HepG2 (cell line): ENCODE data around the gene COL5A1. TPM values are rescaled to one million over a fixed set of nuclear protein-coding genes. Genes with fewer than 3 reads are reported as not detected.

Experiments
- ATAC-seq: fragments of 200-7000 bp; cut with Tn5 transposase; 3 replicates; pipeline ENCODE4 v1.9.1; 2020; ENCODE audit warnings: mild to moderate bottlenecking, moderate library complexity
- BruUV-seq: library from RNA; stranded (reverse); fragments of 400-500 nt; replicated peaks from 2 replicates; lab custom pipeline; 2021; lab: Mats Ljungman, UMichigan
- CTCF ChIA-PET: fragments of 300-600 bp; formaldehyde crosslinking; extraction: SDS; loops from one replicate; lab custom pipeline; 2021; ENCODE audit warnings: low total read pairs, inconsistent platforms, low intra/inter-chr PET ratio; lab: Yijun Ruan, JAX
- POLR2A ChIA-PET: fragments of 350-600 bp; sonication (Branson Sonifier 250); formaldehyde crosslinking; loops from one replicate; lab custom pipeline; 2020; ENCODE audit warnings: antibody characterized with exemption, inconsistent platforms; lab: Yijun Ruan, JAX
- DNase-seq: peaks from one replicate; pipeline ENCODE4 v3.0.0-alpha.2; 2015; ENCODE audit warnings: low spot score
- FAIRE-seq: peaks from 3 replicates; lab custom pipeline; 2011; peaks lifted over from hg19 to GRCh38; lab: Jason Lieb, UNC
- H2AFZ ChIP-seq: one replicate; pipeline ENCODE4 v1.6.1; 2011; ENCODE audit warnings: low read length, inconsistent platforms
- H3K27ac ChIP-seq: fragments of 300-600 bp; 3 replicates; pipeline ENCODE4 v1.8.0; 2011; ENCODE audit warnings: mixed run types, mild to moderate bottlenecking, mixed read lengths, low read length, inconsistent platforms; ENCODE audit not compliant: insufficient read depth; ENCODE audit errors: extremely low read length
- H3K27me3 ChIP-seq, 2 experiments: fragments of 200-600 bp in 1 of 2; 2 replicates in 1 of 2; 3 replicates in 1 of 2; pipeline versions ENCODE4 v1.6.0 to v1.8.0; 2011; ENCODE audit warnings: low read length in 2 of 2, mild to moderate bottlenecking in 2 of 2, moderate library complexity in 2 of 2, inconsistent platforms in 1 of 2; ENCODE audit not compliant: insufficient read depth in 2 of 2, control insufficient read depth in 1 of 2
- H3K36me3 ChIP-seq, 2 experiments: fragments of 200-600 bp in 1 of 2; replicated peaks in 1 of 2; 2 replicates in 1 of 2; 3 replicates in 1 of 2; pipeline versions ENCODE4 v1.5.1 to v1.8.0; 2011; ENCODE audit warnings: low read length in 2 of 2, inconsistent platforms in 1 of 2; ENCODE audit not compliant: insufficient read depth in 2 of 2, control insufficient read depth in 1 of 2
- H3K4me1 ChIP-seq: 2 replicates; pipeline ENCODE4 v1.5.1; 2012; ENCODE audit warnings: low read length, inconsistent platforms; ENCODE audit not compliant: insufficient read depth
- H3K4me2 ChIP-seq: 2 replicates; pipeline ENCODE4 v1.6.0; 2011; ENCODE audit warnings: low read depth, low read length, inconsistent platforms
- H3K4me3 ChIP-seq, 3 experiments: fragments of 200-600 bp in 1 of 3; sonication (generic), shearing (Covaris generic) in 1 of 3; replicated peaks in 1 of 3; 2 replicates each; pipeline ENCODE4 v1.5.1; 2011 to 2016; ENCODE audit warnings: low read length in 3 of 3, inconsistent platforms in 2 of 3, low read depth in 2 of 3, mild to moderate bottlenecking in 2 of 3, control low read depth in 1 of 3, mixed read lengths in 1 of 3; ENCODE audit not compliant: insufficient read depth in 1 of 3
- H3K79me2 ChIP-seq: one replicate; pipeline ENCODE4 v1.6.1; 2011; ENCODE audit warnings: low read length, inconsistent platforms; ENCODE audit not compliant: insufficient read depth
- H3K9ac ChIP-seq: 2 replicates; pipeline ENCODE4 v1.6.0; 2011; ENCODE audit warnings: mild to moderate bottlenecking, low read depth, low read length, inconsistent platforms; ENCODE audit not compliant: insufficient read depth
- H3K9me3 ChIP-seq: 2 replicates; pipeline ENCODE4 v1.5.1; 2012; ENCODE audit warnings: mild to moderate bottlenecking, low read length
- H4K20me1 ChIP-seq: 2 replicates; pipeline ENCODE4 v1.6.0; 2011; ENCODE audit warnings: inconsistent platforms, mild to moderate bottlenecking, low read length, moderate library complexity; ENCODE audit not compliant: insufficient read depth
- AGO1 ChIP-seq: fragments of 200-400 bp; formaldehyde crosslinking; IDR thresholded peaks from 2 replicates; pipeline ENCODE4 v1.6.1; 2017; ENCODE audit warnings: mild to moderate bottlenecking, low read depth, low read length, moderate library complexity; ENCODE audit not compliant: poor library complexity, severe bottlenecking
- ELF1 ChIP-seq: sonication (generic); formaldehyde crosslinking; IDR thresholded peaks from 2 replicates; pipeline ENCODE4 v1.4.0; 2020; ENCODE audit warnings: missing genetic modification reagents
- EZH2 ChIP-seq: conservative IDR thresholded peaks from 2 replicates; pipeline ENCODE4 v1.6.1; 2012; ENCODE audit warnings: mild to moderate bottlenecking, low read depth, low read length, moderate library complexity
- JARID2 ChIP-seq: sonication (generic); formaldehyde crosslinking; IDR thresholded peaks from 2 replicates; pipeline ENCODE4 v1.8.1; 2023; ENCODE audit warnings: missing genetic modification reagents, inconsistent platforms; ENCODE audit not compliant: insufficient replicate concordance
- KDM6A ChIP-seq: IDR thresholded peaks from 2 replicates; pipeline ENCODE4 v1.6.1; 2016; ENCODE audit warnings: low read depth
- KMT2A ChIP-seq: sonication (generic); formaldehyde crosslinking; IDR thresholded peaks from 2 replicates; pipeline ENCODE4 v1.4.0; 2020; ENCODE audit warnings: missing genetic modification reagents
- MTA1 ChIP-seq: sonication (generic); formaldehyde crosslinking; IDR thresholded peaks from 2 replicates; pipeline ENCODE4 v1.4.0; 2020; ENCODE audit warnings: missing genetic modification reagents, mild to moderate bottlenecking, borderline replicate concordance
- NCOA5 ChIP-seq: sonication (generic); formaldehyde crosslinking; IDR thresholded peaks from 2 replicates; pipeline ENCODE4 v1.4.0; 2020; ENCODE audit warnings: missing genetic modification reagents
- PRMT3 ChIP-seq: sonication (generic); formaldehyde crosslinking; IDR thresholded peaks from 2 replicates; pipeline ENCODE4 v1.8.1; 2022; ENCODE audit warnings: low read depth, mild to moderate bottlenecking, moderate library complexity, missing genetic modification reagents, borderline replicate concordance
- ZBTB42 ChIP-seq: sonication (generic); formaldehyde crosslinking; IDR thresholded peaks from 2 replicates; pipeline ENCODE4 v1.5.0; 2020; ENCODE audit warnings: mild to moderate bottlenecking, missing genetic modification reagents
- ZNF253 ChIP-seq: sonication (generic); formaldehyde crosslinking; IDR thresholded peaks from 2 replicates; pipeline ENCODE4 v1.8.0; 2022; ENCODE audit warnings: mild to moderate bottlenecking, missing genetic modification reagents, borderline replicate concordance
- ZNF337 ChIP-seq: sonication (generic); formaldehyde crosslinking; IDR thresholded peaks from 2 replicates; pipeline ENCODE4 v1.5.1; 2020; ENCODE audit warnings: missing genetic modification reagents, low read depth, mild to moderate bottlenecking, borderline replicate concordance
- ZNF605 ChIP-seq: sonication (generic); formaldehyde crosslinking; IDR thresholded peaks from 2 replicates; pipeline ENCODE4 v1.8.0; 2022; ENCODE audit warnings: mild to moderate bottlenecking, missing genetic modification reagents
- WGBS: methylation state at CpG from one replicate; pipeline ENCODE4 v1.1.6; 2017; ENCODE audit warnings: low lambda C conversion rate; 5-methylcytosine and 5-hydroxymethylcytosine counted together
- in situ Hi-C: cut with HindIII; loops from 2 replicates; pipeline ENCODE4 v1.10.0; 2017; ENCODE audit warnings: low pct_unique_long_range_greater_than_20kb; ENCODE audit not compliant: extremely low pct_ligation_motif_present
- intact Hi-C: fragments of 100-400 bp; cut with micrococcal nuclease; formaldehyde crosslinking; loops from one replicate; pipeline ENCODE4 v1.10.0; 2022; ENCODE audit not compliant: unreplicated experiment
- polyA plus RNA-seq, 8 experiments: library from polyadenylated mRNA; depleted of rRNA in 3 of 8; stranded (reverse) in 7 of 8; unstranded in 1 of 8; fragments of >200 nt; fragmentation: Illumina TruSeq in 4 of 8; extraction: Trizol in 4 of 8; gene quantifications; 2 replicates each; pipeline versions ENCODE4 v1.2.1 to v1.2.3, GENCODE V29; 2011 to 2016; ENCODE audit warnings: low read depth in 4 of 8, missing spikeins in 1 of 8, mixed read lengths in 1 of 8; ENCODE audit not compliant: insufficient read depth in 1 of 8
- total RNA-seq, 5 experiments: library from RNA; depleted of rRNA; stranded (reverse); fragments of >200 nt; fragmentation: Illumina TruSeq; extraction: Trizol; gene quantifications; 2 replicates each; pipeline ENCODE4 v1.2.3, GENCODE V29; 2016; ENCODE audit warnings: low read depth in 1 of 5
- TF ChIP-seq, protein P1 (sequence below): sonication (generic); formaldehyde crosslinking; IDR thresholded peaks from 2 replicates; pipeline ENCODE4 v1.4.0; 2020; ENCODE audit warnings: missing genetic modification reagents; ENCODE audit errors: not compliant biosample characterization
- TF ChIP-seq, protein P2 (sequence below): sonication (generic); formaldehyde crosslinking; IDR thresholded peaks from 2 replicates; pipeline ENCODE4 v1.8.0; 2022; ENCODE audit warnings: missing genetic modification reagents, mild to moderate bottlenecking, moderate library complexity, borderline replicate concordance
- TF ChIP-seq, protein P3 (sequence below): sonication (generic); formaldehyde crosslinking; IDR thresholded peaks from 2 replicates; pipeline ENCODE4 v1.5.1; 2020; ENCODE audit warnings: missing genetic modification reagents, mild to moderate bottlenecking, borderline replicate concordance
- TF ChIP-seq, protein P4 (sequence below), 2 experiments: fragments of 450-650 bp in 1 of 2; sonication (generic) in 1 of 2; formaldehyde crosslinking; IDR thresholded peaks; 2 replicates each; pipeline versions ENCODE4 v1.5.0 to v1.8.0; 2020 to 2022; ENCODE audit warnings: mild to moderate bottlenecking in 1 of 2, missing genetic modification reagents in 1 of 2

Gene COL5A1
- total and polyA plus RNA-seq, 2 of the 13 experiments (the other 11 are each of a cell fraction or from before 2014, with no cell fraction given), result not detected

DNA sequence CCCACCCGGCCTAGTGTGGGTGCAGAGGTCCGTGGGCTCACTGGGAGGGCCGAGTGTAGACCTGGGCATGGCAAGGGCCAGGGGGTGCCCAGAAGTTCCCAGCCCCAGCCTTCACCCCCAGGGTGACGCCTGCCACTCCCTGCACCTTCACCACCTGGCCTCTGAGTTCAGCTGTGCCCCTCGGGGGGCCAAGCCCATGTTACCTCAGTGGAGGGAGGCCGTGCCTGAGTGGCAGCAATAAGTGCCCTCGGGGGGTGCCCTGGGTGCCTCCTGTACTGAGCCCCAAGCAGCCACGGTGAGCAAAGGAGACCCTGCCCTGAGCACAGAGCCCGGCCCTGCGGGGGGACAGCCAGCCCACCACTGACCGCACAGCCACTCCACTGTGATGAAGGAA lies 228.7 kb downstream of the COL5A1 start:
- Histone ChIP-seq H3K4me2 (no peak overlapping the region), H3K79me2 (no peaks in the 10 kb centered on the region), H3K27ac (no peak overlapping the region), H3K9me3 (no peaks in the 10 kb centered on the region), H3K36me3 (no peaks in the 10 kb centered on the region), H4K20me1 (no peaks in the 10 kb centered on the region), H3K4me3 (no peak overlapping the region), H3K9ac (no peak overlapping the region), H3K4me1 (no peaks in the 10 kb centered on the region), H2AFZ (no peak overlapping the region), H3K27me3 (peaks cover 2 to 27% of the 10 kb centered on the region in 2 experiments; a peak in 2 of 5 replicates)
- no peak for FAIRE-seq
- ATAC-seq, result no peak; the same call in 2 of the 3 replicates
- ChIA-PET POLR2A (no interaction called here), CTCF (no interaction called here)
- in situ Hi-C loops (no loop called here), intact Hi-C loops (no loop called here)
- TF ChIP-seq KMT2A (CRISPR knock-in tag) (no peak), JARID2 (CRISPR knock-in tag) (no peak), ZNF605 (CRISPR knock-in tag) (no peak), EZH2 (no peak), MTA1 (CRISPR knock-in tag) (no peak), PRMT3 (CRISPR knock-in tag) (no peak), NCOA5 (CRISPR knock-in tag) (no peak), ZBTB42 (CRISPR knock-in tag) (no peak), ZNF337 (CRISPR knock-in tag) (no peak), ELF1 (CRISPR knock-in tag) (no peak), ZNF253 (no peak), KDM6A (CRISPR knock-in tag) (no peak), AGO1 (no peak)
- TF ChIP-seq, protein P1, sequence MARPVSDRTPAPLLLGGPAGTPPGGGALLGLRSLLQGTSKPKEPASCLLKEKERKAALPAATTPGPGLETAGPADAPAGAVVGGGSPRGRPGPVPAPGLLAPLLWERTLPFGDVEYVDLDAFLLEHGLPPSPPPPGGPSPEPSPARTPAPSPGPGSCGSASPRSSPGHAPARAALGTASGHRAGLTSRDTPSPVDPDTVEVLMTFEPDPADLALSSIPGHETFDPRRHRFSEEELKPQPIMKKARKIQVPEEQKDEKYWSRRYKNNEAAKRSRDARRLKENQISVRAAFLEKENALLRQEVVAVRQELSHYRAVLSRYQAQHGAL (CRISPR knock-in tag), result no peak
- TF ChIP-seq, protein P2, sequence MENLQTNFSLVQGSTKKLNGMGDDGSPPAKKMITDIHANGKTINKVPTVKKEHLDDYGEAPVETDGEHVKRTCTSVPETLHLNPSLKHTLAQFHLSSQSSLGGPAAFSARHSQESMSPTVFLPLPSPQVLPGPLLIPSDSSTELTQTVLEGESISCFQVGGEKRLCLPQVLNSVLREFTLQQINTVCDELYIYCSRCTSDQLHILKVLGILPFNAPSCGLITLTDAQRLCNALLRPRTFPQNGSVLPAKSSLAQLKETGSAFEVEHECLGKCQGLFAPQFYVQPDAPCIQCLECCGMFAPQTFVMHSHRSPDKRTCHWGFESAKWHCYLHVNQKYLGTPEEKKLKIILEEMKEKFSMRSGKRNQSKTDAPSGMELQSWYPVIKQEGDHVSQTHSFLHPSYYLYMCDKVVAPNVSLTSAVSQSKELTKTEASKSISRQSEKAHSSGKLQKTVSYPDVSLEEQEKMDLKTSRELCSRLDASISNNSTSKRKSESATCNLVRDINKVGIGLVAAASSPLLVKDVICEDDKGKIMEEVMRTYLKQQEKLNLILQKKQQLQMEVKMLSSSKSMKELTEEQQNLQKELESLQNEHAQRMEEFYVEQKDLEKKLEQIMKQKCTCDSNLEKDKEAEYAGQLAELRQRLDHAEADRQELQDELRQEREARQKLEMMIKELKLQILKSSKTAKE, result no peak
- TF ChIP-seq, protein P3, sequence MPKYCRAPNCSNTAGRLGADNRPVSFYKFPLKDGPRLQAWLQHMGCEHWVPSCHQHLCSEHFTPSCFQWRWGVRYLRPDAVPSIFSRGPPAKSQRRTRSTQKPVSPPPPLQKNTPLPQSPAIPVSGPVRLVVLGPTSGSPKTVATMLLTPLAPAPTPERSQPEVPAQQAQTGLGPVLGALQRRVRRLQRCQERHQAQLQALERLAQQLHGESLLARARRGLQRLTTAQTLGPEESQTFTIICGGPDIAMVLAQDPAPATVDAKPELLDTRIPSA (CRISPR knock-in tag), result no peak
- TF ChIP-seq, protein P4, sequence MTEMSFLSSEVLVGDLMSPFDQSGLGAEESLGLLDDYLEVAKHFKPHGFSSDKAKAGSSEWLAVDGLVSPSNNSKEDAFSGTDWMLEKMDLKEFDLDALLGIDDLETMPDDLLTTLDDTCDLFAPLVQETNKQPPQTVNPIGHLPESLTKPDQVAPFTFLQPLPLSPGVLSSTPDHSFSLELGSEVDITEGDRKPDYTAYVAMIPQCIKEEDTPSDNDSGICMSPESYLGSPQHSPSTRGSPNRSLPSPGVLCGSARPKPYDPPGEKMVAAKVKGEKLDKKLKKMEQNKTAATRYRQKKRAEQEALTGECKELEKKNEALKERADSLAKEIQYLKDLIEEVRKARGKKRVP (CRISPR knock-in tag; IDR thresholded peaks at IDR 0.05), result no peak
- 100% methylated on average over 1 of the region's 11 CpGs for WGBS
- DNase-seq, result no peak
- no TSS peak for BruUV-seq
